Erythroblast (primary cell): Measurements from ENCODE around the gene ARID3B.
A peak's percentile ranks its signal among the peaks of the same experiment; 100 is the strongest.

Source experiments
- GATA1 ChIP-seq: IDR thresholded peaks from 2 replicates; pipeline ENCODE4 v1.6.1; 2011; ENCODE audit warnings: low read depth, mild to moderate bottlenecking, control low read depth, low read length, moderate library complexity
- POLR2A ChIP-seq: IDR thresholded peaks from 2 replicates; pipeline ENCODE4 v1.6.1; 2011; ENCODE audit warnings: mild to moderate bottlenecking, low read length

DNA sequence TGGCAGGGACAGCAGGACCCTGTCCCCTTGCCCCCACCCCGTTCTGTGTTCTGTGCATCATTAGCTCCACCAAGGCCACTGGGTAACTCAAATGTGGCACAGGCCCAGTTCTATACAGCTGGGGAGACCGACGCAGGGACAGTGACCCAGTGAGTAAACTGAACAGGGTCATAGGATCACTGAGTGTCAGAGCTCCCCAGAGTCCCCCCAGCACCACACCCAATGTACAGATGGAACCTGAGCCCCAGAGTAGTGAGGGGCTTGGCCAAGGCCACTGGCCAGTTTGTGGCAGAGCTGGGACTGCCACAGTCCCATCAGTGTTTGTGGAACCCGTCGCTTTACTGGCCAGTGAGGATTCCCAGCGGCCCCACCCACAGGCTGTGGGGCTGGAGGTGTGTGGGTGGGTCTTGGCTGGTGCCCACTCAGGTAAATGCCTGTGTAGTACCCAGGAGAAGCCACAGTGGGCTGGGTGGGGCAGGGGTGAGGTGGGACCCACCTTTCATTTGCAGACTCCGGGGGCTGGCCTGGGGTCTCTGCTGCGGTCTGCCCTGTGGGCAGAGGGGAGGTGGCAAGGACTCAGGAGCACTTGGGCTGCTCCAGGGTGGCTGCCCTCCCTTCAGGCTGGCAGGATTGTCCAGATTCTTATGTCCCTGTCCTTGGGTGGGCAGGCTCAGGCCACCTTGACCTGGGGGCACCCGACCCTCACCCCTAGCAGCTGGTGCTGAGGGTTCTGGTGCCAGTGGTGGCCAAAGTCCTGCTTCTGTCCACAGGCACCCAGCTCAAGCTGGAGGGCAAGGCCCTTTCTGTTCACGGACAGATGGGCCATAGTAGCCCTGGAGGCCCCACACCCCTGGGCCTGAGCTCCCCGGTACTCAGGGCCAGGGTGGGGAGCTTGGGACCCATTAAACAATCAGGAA is 63.0 kb downstream of the ARID3B start:
- peak; percentile 30 for TF ChIP-seq POLR2A
- no peak for TF ChIP-seq GATA1
